ENCODE measurements around the gene NOXRED1.

DNA sequence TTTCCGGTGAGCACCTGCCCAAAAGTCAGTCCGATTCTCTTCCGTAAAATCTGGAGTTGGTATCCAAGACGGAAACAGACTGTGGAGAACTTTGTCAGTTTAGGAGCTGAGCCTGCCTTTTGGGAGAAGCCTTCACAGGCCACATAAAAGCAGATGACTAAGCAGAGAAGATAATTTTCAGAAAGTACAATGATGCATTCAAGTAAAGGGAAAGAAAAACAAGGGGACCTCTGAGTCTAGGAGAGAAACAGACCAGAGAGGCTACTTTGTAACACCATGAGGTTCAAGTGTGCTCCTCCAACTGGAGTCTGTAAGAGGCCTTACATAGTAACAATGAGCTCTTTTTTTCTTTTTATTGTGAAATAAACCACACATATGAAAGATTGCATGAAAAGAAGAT lies 67.5 kb downstream of the NOXRED1 start:
- TF ChIP-seq, protein P1, sequence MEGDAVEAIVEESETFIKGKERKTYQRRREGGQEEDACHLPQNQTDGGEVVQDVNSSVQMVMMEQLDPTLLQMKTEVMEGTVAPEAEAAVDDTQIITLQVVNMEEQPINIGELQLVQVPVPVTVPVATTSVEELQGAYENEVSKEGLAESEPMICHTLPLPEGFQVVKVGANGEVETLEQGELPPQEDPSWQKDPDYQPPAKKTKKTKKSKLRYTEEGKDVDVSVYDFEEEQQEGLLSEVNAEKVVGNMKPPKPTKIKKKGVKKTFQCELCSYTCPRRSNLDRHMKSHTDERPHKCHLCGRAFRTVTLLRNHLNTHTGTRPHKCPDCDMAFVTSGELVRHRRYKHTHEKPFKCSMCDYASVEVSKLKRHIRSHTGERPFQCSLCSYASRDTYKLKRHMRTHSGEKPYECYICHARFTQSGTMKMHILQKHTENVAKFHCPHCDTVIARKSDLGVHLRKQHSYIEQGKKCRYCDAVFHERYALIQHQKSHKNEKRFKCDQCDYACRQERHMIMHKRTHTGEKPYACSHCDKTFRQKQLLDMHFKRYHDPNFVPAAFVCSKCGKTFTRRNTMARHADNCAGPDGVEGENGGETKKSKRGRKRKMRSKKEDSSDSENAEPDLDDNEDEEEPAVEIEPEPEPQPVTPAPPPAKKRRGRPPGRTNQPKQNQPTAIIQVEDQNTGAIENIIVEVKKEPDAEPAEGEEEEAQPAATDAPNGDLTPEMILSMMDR (IDR thresholded peaks at IDR 0.05) = no peak
- TF ChIP-seq POLR2A (IDR thresholded peaks at IDR 0.05) = no peak

Measured in vagina (tissue), 2 donors.